WTC11 (cell line): Measurements from ENCODE around the gene EYA2. TPM values are rescaled to one million over a fixed set of nuclear protein-coding genes. Genes with fewer than 3 reads are reported as not detected.

Source experiments
- ATAC-seq: fragments of 200-7000 bp; cut with Tn5 transposase; 2 replicates; pipeline ENCODE4 v1.10.0; 2021; ENCODE audit warnings: mild to moderate bottlenecking, moderate library complexity
- CTCF ChIA-PET: fragments of 300-600 bp; sonication (Branson Sonifier 250); formaldehyde crosslinking; loops from one replicate; lab custom pipeline; 2021; ENCODE audit warnings: antibody characterized with exemption; lab: Charles Lee
- POLR2A ChIA-PET: fragments of 350-600 bp; sonication (Branson Sonifier 250); formaldehyde crosslinking; loops from one replicate; lab custom pipeline; 2021; ENCODE audit warnings: antibody characterized with exemption; lab: Charles Lee
- DNase-seq: peaks from one replicate; pipeline ENCODE4 v3.0.0; 2021; ENCODE audit warnings: low spot score
- H3K27ac Mint-ChIP-seq: 2 replicates; pipeline ENCODE4 v1.8.0; 2021; ENCODE audit warnings: mixed read lengths
- H3K27me3 Mint-ChIP-seq: 2 replicates; pipeline ENCODE4 v1.8.0; 2021; ENCODE audit warnings: low read depth, mild to moderate bottlenecking, moderate library complexity, mixed read lengths
- H3K36me3 Mint-ChIP-seq: 2 replicates; pipeline ENCODE4 v1.8.0; 2021; ENCODE audit warnings: mixed read lengths
- H3K4me1 Mint-ChIP-seq: 2 replicates; pipeline ENCODE4 v1.8.0; 2022; ENCODE audit warnings: mixed read lengths
- H3K4me3 Mint-ChIP-seq: 2 replicates; pipeline ENCODE4 v1.8.0; 2021; ENCODE audit warnings: mild to moderate bottlenecking, moderate library complexity, mixed read lengths
- H3K9me3 Mint-ChIP-seq: 2 replicates; pipeline ENCODE4 v1.8.0; 2021; ENCODE audit warnings: mixed read lengths
- AR ChIP-seq: fragments of 250-450 bp; sonication (Bioruptor Pico); IDR thresholded peaks from 2 replicates; pipeline ENCODE4 v1.9.0; 2021; ENCODE audit warnings: mild to moderate bottlenecking
- ATF3 ChIP-seq: sonication (generic); formaldehyde crosslinking; conservative IDR thresholded peaks from 2 replicates; pipeline ENCODE4 v1.8.1; 2022; ENCODE audit warnings: mild to moderate bottlenecking, missing genetic modification reagents
- ATF6 ChIP-seq: sonication (generic); formaldehyde crosslinking; IDR thresholded peaks from 2 replicates; pipeline ENCODE4 v1.8.1; 2023; ENCODE audit warnings: mild to moderate bottlenecking, missing genetic modification reagents
- CDX4 ChIP-seq: fragments of 250-450 bp; sonication (Bioruptor Pico); IDR thresholded peaks from 2 replicates; pipeline ENCODE4 v1.9.0; 2021; ENCODE audit warnings: moderate library complexity, mild to moderate bottlenecking, inconsistent platforms, borderline replicate concordance
- E2F4 ChIP-seq: sonication (generic); formaldehyde crosslinking; IDR thresholded peaks from 2 replicates; pipeline ENCODE4 v1.8.1; 2022; ENCODE audit warnings: low read depth, mild to moderate bottlenecking, moderate library complexity, missing genetic modification reagents, borderline replicate concordance
- EMX1 ChIP-seq: fragments of 250-450 bp; sonication (Bioruptor Pico); IDR thresholded peaks from 2 replicates; pipeline ENCODE4 v1.8.0; 2021; ENCODE audit warnings: mild to moderate bottlenecking
- HMGXB4 ChIP-seq: sonication (generic); formaldehyde crosslinking; IDR thresholded peaks from 2 replicates; pipeline ENCODE4 v1.8.1; 2023; ENCODE audit warnings: mild to moderate bottlenecking, moderate library complexity, missing genetic modification reagents
- IRF2 ChIP-seq: sonication (generic); formaldehyde crosslinking; IDR thresholded peaks from 2 replicates; pipeline ENCODE4 v1.8.0; 2022; ENCODE audit warnings: low read depth, missing genetic modification reagents, borderline replicate concordance
- JAZF1 ChIP-seq: fragments of 250-450 bp; sonication (Bioruptor Pico); IDR thresholded peaks from 2 replicates; pipeline ENCODE4 v1.9.0; 2021; ENCODE audit warnings: moderate library complexity, mild to moderate bottlenecking, inconsistent platforms
- NFYB ChIP-seq: sonication (generic); formaldehyde crosslinking; conservative IDR thresholded peaks from 2 replicates; pipeline ENCODE4 v1.8.0; 2022; ENCODE audit warnings: low read depth, missing genetic modification reagents
- NR1H2 ChIP-seq: sonication (generic); formaldehyde crosslinking; IDR thresholded peaks from 2 replicates; pipeline ENCODE4 v1.9.0; 2021; ENCODE audit warnings: mild to moderate bottlenecking, moderate library complexity, missing genetic modification reagents
- SOX15 ChIP-seq: fragments of 250-450 bp; sonication (Bioruptor Pico); IDR thresholded peaks from 2 replicates; pipeline ENCODE4 v1.9.0; 2021; ENCODE audit warnings: mild to moderate bottlenecking
- SP1 ChIP-seq: sonication (generic); formaldehyde crosslinking; conservative IDR thresholded peaks from 2 replicates; pipeline ENCODE4 v1.8.1; 2022; ENCODE audit warnings: missing genetic modification reagents
- TCF7 ChIP-seq: sonication (generic); formaldehyde crosslinking; IDR thresholded peaks from 2 replicates; pipeline ENCODE4 v1.8.0; 2022; ENCODE audit warnings: mild to moderate bottlenecking, low read depth, missing genetic modification reagents, moderate library complexity
- TEAD1 ChIP-seq: sonication (generic); formaldehyde crosslinking; IDR thresholded peaks from 2 replicates; pipeline ENCODE4 v1.8.0; 2022; ENCODE audit warnings: mild to moderate bottlenecking, missing genetic modification reagents
- ZNF138 ChIP-seq: sonication (generic); formaldehyde crosslinking; conservative IDR thresholded peaks from 2 replicates; pipeline ENCODE4 v1.8.1; 2022; ENCODE audit warnings: mild to moderate bottlenecking, moderate library complexity, missing genetic modification reagents
- ZNF232 ChIP-seq: sonication (generic); formaldehyde crosslinking; IDR thresholded peaks from 2 replicates; pipeline ENCODE4 v1.8.0; 2022; ENCODE audit warnings: mild to moderate bottlenecking, missing genetic modification reagents
- ZNF281 ChIP-seq: sonication (generic); formaldehyde crosslinking; IDR thresholded peaks from 2 replicates; pipeline ENCODE4 v1.8.0; 2023; ENCODE audit warnings: mild to moderate bottlenecking, missing genetic modification reagents
- ZNF396 ChIP-seq: fragments of 250-450 bp; sonication (Bioruptor Pico); IDR thresholded peaks from 2 replicates; pipeline ENCODE4 v1.8.0; 2021; ENCODE audit warnings: mild to moderate bottlenecking, moderate library complexity, borderline replicate concordance
- ZNF425 ChIP-seq: fragments of 250-450 bp; sonication (Bioruptor Pico); conservative IDR thresholded peaks from 2 replicates; pipeline ENCODE4 v1.9.0; 2021; ENCODE audit warnings: mild to moderate bottlenecking
- total RNA-seq: library from RNA; stranded (reverse); gene quantifications from 3 replicates; pipeline ENCODE4 v1.2.3, GENCODE V29; 2021

EYA2 gene
- total RNA-seq, 1 experiment from 2014 or later = 1.5 TPM

GRCh38 chr20:47183367-47183766 is 288.7 kb downstream of the EYA2 start:
- TF ChIP-seq SP1 (CRISPR knock-in tag) (no peak), JAZF1 (no peak), SOX15 (CRISPR knock-in tag) (no peak), TCF7 (no peak), E2F4 (CRISPR knock-in tag) (no peak), NR1H2 (CRISPR knock-in tag) (no peak), CDX4 (no peak), IRF2 (CRISPR knock-in tag) (no peak), NFYB (no peak), ZNF425 (CRISPR knock-in tag) (no peak), TEAD1 (CRISPR knock-in tag) (no peak), ATF6 (CRISPR knock-in tag) (no peak), ZNF232 (CRISPR knock-in tag) (no peak), HMGXB4 (CRISPR knock-in tag) (no peak), ATF3 (CRISPR knock-in tag) (no peak), ZNF138 (no peak), ZNF281 (CRISPR knock-in tag) (no peak), ZNF396 (CRISPR knock-in tag) (no peak), EMX1 (CRISPR knock-in tag) (no peak), AR (CRISPR knock-in tag) (no peak)
- ChIA-PET CTCF (interaction anchor here (0.6 to 1.1 kb wide), 2 partner anchors 13 to 242 kb away, joined by 4 to 5 read pairs; no protein-coding TSS in a partner anchor), POLR2A (no interaction called here)
- Mint-ChIP-seq H3K4me1 (peaks cover under 1% of the 10 kb centered on the region; the same call in 1 of the 2 replicates), H3K27me3 (peaks cover 6% of the 10 kb centered on the region; the same call in 1 of the 2 replicates), H3K27ac (no peak overlapping the region; the same call in 1 of the 2 replicates), H3K36me3 (no peaks in the 10 kb centered on the region), H3K4me3 (no peak overlapping the region), H3K9me3 (peaks cover 11% of the 10 kb centered on the region)
- ATAC-seq = no peak
- no peak for DNase-seq
